GM23338 (cell line): Measurements from ENCODE around the gene PRSS33. TPM values are rescaled to one million over a fixed set of nuclear protein-coding genes. Genes with fewer than 3 reads are reported as not detected.

Experiments
- ATAC-seq: fragments of 200-7000 bp; cut with Tn5 transposase; 3 replicates; pipeline ENCODE4 v1.9.1; 2020
- DNase-seq: peaks from one replicate; pipeline ENCODE4 v3.0.0-alpha.2; 2015; ENCODE audit warnings: low spot score
- H2AFZ ChIP-seq: fragments of 200-600 bp; sonication (generic); 2 replicates; pipeline ENCODE4 v1.8.0; 2016; ENCODE audit warnings: antibody characterized with exemption, mild to moderate bottlenecking, moderate library complexity
- H3F3A ChIP-seq: fragments of 200-600 bp; sonication (generic); replicated peaks from 2 replicates; pipeline ENCODE4 v1.8.0; 2017; ENCODE audit warnings: antibody characterized with exemption, mixed run types, low read depth
- H3K27ac ChIP-seq: fragments of 200-600 bp; sonication (generic); 2 replicates; pipeline ENCODE4 v1.6.1; 2016; ENCODE audit warnings: low read depth
- H3K27me3 ChIP-seq: fragments of 200-600 bp; sonication (generic); 2 replicates; pipeline ENCODE4 v1.8.0; 2016; ENCODE audit warnings: mild to moderate bottlenecking, mixed run types, moderate library complexity; ENCODE audit not compliant: insufficient read depth
- H3K36me3 ChIP-seq: fragments of 200-600 bp; sonication (generic); 2 replicates; pipeline ENCODE4 v1.8.0; 2016; ENCODE audit warnings: mild to moderate bottlenecking; ENCODE audit not compliant: insufficient read depth
- H3K4me1 ChIP-seq: fragments of 200-600 bp; sonication (generic); 2 replicates; pipeline ENCODE4 v1.8.0; 2016; ENCODE audit warnings: mild to moderate bottlenecking, moderate library complexity; ENCODE audit not compliant: insufficient read depth
- H3K4me2 ChIP-seq: fragments of 200-600 bp; sonication (generic); 2 replicates; pipeline ENCODE4 v1.7.1; 2017; ENCODE audit warnings: mixed run types
- H3K4me3 ChIP-seq: fragments of 200-600 bp; sonication (generic); 2 replicates; pipeline ENCODE4 v1.6.1; 2016; ENCODE audit warnings: mixed run types
- H3K79me2 ChIP-seq: fragments of 200-600 bp; sonication (generic); replicated peaks from 2 replicates; pipeline ENCODE4 v1.8.0; 2017; ENCODE audit warnings: mild to moderate bottlenecking; ENCODE audit not compliant: insufficient read depth
- H3K9me2 ChIP-seq: fragments of 200-600 bp; sonication (generic); 2 replicates; pipeline ENCODE4 v1.8.0; 2017; ENCODE audit not compliant: insufficient read depth
- H4K20me1 ChIP-seq: fragments of 200-600 bp; sonication (generic); replicated peaks from 2 replicates; pipeline ENCODE4 v1.8.0; 2017; ENCODE audit warnings: mild to moderate bottlenecking; ENCODE audit not compliant: insufficient read depth
- H3K27ac Mint-ChIP-seq: 2 replicates; pipeline ENCODE4 v1.8.0; 2020; ENCODE audit warnings: inconsistent platforms, mild to moderate bottlenecking, moderate library complexity, mixed read lengths
- H3K27me3 Mint-ChIP-seq: 3 replicates; pipeline ENCODE4 v1.8.0; 2022; ENCODE audit warnings: low read depth, mild to moderate bottlenecking, moderate library complexity, mixed read lengths, inconsistent platforms; ENCODE audit not compliant: insufficient read depth, poor library complexity
- H3K36me3 Mint-ChIP-seq: 3 replicates; pipeline ENCODE4 v1.8.0; 2021; ENCODE audit warnings: low read depth, mild to moderate bottlenecking, inconsistent platforms, moderate library complexity, mixed read lengths
- H3K4me1 Mint-ChIP-seq: 3 replicates; pipeline ENCODE4 v1.8.0; 2020; ENCODE audit warnings: mild to moderate bottlenecking, inconsistent platforms, mixed read lengths
- H3K4me3 Mint-ChIP-seq: 3 replicates; pipeline ENCODE4 v1.8.0; 2021; ENCODE audit warnings: moderate library complexity, mild to moderate bottlenecking, inconsistent platforms, mixed read lengths
- H3K9me3 Mint-ChIP-seq: 3 replicates; pipeline ENCODE4 v1.8.0; 2020; ENCODE audit warnings: moderate library complexity, mild to moderate bottlenecking, inconsistent platforms, mixed read lengths
- CREB1 ChIP-seq: fragments of 250-450 bp; sonication (Bioruptor Pico); IDR thresholded peaks from 2 replicates; pipeline ENCODE4 v1.5.0; 2020; ENCODE audit warnings: low read depth, mild to moderate bottlenecking, moderate library complexity
- CTCF ChIP-seq, 2 experiments: fragments of 200-600 bp in 1 of 2; sonication (generic) in 1 of 2; conservative IDR thresholded peaks; 2 replicates each; pipeline versions ENCODE4 v1.5.1 to v1.6.1; 2016 to 2017; ENCODE audit warnings: antibody characterized with exemption in 2 of 2, low read depth in 2 of 2, mild to moderate bottlenecking in 2 of 2, moderate library complexity in 1 of 2
- ETS1 ChIP-seq: IDR thresholded peaks from 2 replicates; pipeline ENCODE4 v1.6.1; 2016; ENCODE audit warnings: antibody characterized with exemption
- EZH2 ChIP-seq: fragments of 200-600 bp; sonication (generic); IDR thresholded peaks from one replicate; pipeline ENCODE4 v1.8.0; 2017; ENCODE audit warnings: antibody characterized with exemption, mild to moderate bottlenecking, low read depth; ENCODE audit not compliant: unreplicated experiment
- EZH2phosphoT487 ChIP-seq: fragments of 200-600 bp; sonication (generic); IDR thresholded peaks from one replicate; pipeline ENCODE4 v1.8.1; 2018; ENCODE audit warnings: antibody characterized with exemption; ENCODE audit not compliant: unreplicated experiment
- JUNB ChIP-seq: IDR thresholded peaks from one replicate; pipeline ENCODE4 v1.6.1; 2016; ENCODE audit warnings: antibody characterized with exemption; ENCODE audit not compliant: unreplicated experiment
- NANOG ChIP-seq: IDR thresholded peaks from 2 replicates; pipeline ENCODE4 v1.6.1; 2016; ENCODE audit warnings: antibody characterized with exemption, borderline replicate concordance
- POLR2AphosphoS5 ChIP-seq: IDR thresholded peaks from 2 replicates; pipeline ENCODE4 v1.6.1; 2016; ENCODE audit warnings: antibody characterized with exemption, low read depth
- REST ChIP-seq: IDR thresholded peaks from one replicate; pipeline ENCODE4 v1.6.1; 2018; ENCODE audit warnings: antibody characterized with exemption; ENCODE audit not compliant: unreplicated experiment
- STAT1 ChIP-seq: IDR thresholded peaks from one replicate; pipeline ENCODE4 v1.6.1; 2016; ENCODE audit warnings: antibody characterized with exemption; ENCODE audit not compliant: unreplicated experiment
- ZNF114 ChIP-seq: fragments of 250-450 bp; sonication (Bioruptor Pico); IDR thresholded peaks from 2 replicates; pipeline ENCODE4 v1.5.0; 2020; ENCODE audit warnings: mild to moderate bottlenecking, moderate library complexity
- ZNF331 ChIP-seq: fragments of 250-450 bp; sonication (Bioruptor Pico); IDR thresholded peaks from 2 replicates; pipeline ENCODE4 v1.5.0; 2020; ENCODE audit warnings: low read depth, mild to moderate bottlenecking, moderate library complexity
- ZNF462 ChIP-seq: fragments of 250-450 bp; sonication (Bioruptor Pico); IDR thresholded peaks from 2 replicates; pipeline ENCODE4 v1.5.0; 2020; ENCODE audit warnings: mild to moderate bottlenecking, moderate library complexity
- polyA plus RNA-seq: library from polyadenylated mRNA; unstranded; fragments of >200 nt; fragmentation: Nextera tagmentation; extraction: Ambion mirVana; gene quantifications from 2 replicates; pipeline ENCODE4 v1.2.1, GENCODE V29; 2016
- total RNA-seq: library from RNA; depleted of rRNA; stranded (reverse); fragments of >200 nt; shearing (Covaris generic); gene quantifications from 2 replicates; pipeline ENCODE4 v1.2.3, GENCODE V29; 2014

The PRSS33 gene
- total and polyA plus RNA-seq, 2 experiments from 2014 or later = 0.24 to 1.4 TPM

GRCh38 chr16:2828876-2829430 is 41.6 kb upstream of the PRSS33 start:
- Histone ChIP-seq H3K9me2 (no peaks in the 10 kb centered on the region), H3K4me2 (no peak overlapping the region), H3K4me3 (no peak overlapping the region), H3K27me3 (no peaks in the 10 kb centered on the region), H3K36me3 (no peaks in the 10 kb centered on the region), H3K27ac (no peak overlapping the region), H3F3A (no peaks in the 10 kb centered on the region), H3K79me2 (no peaks in the 10 kb centered on the region), H3K4me1 (no peaks in the 10 kb centered on the region), H2AFZ (no peak overlapping the region), H4K20me1 (no peaks in the 10 kb centered on the region)
- ATAC-seq (no peak), DNase-seq (no peak)
- no peak overlapping the region for H3K27ac Mint-ChIP-seq
- H3K9me3 Mint-ChIP-seq = no peaks in the 10 kb centered on the region; the same call in 2 of the 3 replicates
- no peaks in the 10 kb centered on the region for H3K36me3 Mint-ChIP-seq
- H3K4me1 Mint-ChIP-seq = no peaks in the 10 kb centered on the region
- H3K4me3 Mint-ChIP-seq = no peak overlapping the region
- peaks cover 9% of the 10 kb centered on the region for H3K27me3 Mint-ChIP-seq
- TF ChIP-seq STAT1 (no peak), CTCF (conservative IDR thresholded peaks at IDR 0.05; ENCODE audit: low read depth in 2 of 2) (no peak), JUNB (no peak), EZH2 (no peak), ZNF331 (CRISPR knock-in tag) (no peak), ZNF462 (CRISPR knock-in tag) (no peak), NANOG (no peak), ZNF114 (CRISPR knock-in tag) (no peak), POLR2AphosphoS5 (no peak), CREB1 (no peak), ETS1 (no peak), REST (no peak), EZH2phosphoT487 (no peak)
